ENCODE results near the gene PPP2R3C. TPM values are rescaled to one million over a fixed set of nuclear protein-coding genes. Genes with fewer than 3 reads are reported as not detected.

PPP2R3C gene
- total RNA-seq, 6 donors from 2014 or later, result 14.6 to 26.2 (median 21.1) TPM

DNA sequence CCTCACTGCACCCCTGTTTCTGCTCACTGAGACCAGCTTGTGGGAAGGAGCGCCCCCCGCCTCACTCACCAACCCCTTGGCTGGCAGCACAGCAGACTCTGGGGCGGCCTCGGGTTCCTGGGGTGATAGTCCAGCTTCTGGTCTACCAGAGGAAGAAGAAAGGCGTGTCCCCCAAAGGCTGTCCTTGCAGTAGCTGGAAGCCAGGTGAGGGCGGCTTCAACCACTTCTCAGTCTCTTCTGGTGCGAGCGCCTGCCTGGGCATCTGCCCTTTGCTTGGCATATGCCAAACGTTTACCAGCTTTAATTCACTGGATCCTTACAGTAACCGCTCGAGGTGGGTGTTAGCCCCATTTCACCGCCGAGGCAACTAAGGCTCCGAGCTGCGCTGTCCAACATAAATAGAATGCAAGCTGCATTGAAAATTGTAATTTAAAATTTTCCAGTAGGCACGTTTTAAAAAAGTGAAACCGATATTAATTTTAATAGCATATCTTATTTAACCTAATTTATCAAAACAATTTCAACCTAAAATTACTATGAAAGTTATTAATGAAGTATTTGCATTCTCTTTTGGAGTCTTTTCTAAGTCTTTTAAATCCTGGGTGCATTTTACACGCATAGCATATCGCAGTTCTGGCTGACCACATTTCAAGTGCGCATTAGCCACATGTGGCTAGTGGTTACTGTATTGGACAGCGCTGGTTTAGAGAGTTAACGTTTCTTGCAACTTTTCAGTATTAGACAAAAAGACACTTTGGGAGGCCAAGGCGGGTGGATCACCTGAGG, 74.8 kb downstream of the PPP2R3C start:
- peak; percentile 43 to 45 for ATAC-seq (ENCODE audit: low FRiP score in 2 of 2)
- Histone ChIP-seq H3K27ac (peak overlapping the region; percentile 95 to 99 (median 98)), H3K9me3 (no peaks in the 10 kb centered on the region), H3K36me3 (peaks cover 0 to 16% (median 7%) of the 10 kb centered on the region in 4 donors), H3K4me3 (peak overlapping the region; percentile 69 to 75 (median 72)), H3K27me3 (no peaks in the 10 kb centered on the region), H3K4me1 (peaks cover 28 to 52% (median 40%) of the 10 kb centered on the region in 4 donors)
- TF ChIP-seq, protein P1, sequence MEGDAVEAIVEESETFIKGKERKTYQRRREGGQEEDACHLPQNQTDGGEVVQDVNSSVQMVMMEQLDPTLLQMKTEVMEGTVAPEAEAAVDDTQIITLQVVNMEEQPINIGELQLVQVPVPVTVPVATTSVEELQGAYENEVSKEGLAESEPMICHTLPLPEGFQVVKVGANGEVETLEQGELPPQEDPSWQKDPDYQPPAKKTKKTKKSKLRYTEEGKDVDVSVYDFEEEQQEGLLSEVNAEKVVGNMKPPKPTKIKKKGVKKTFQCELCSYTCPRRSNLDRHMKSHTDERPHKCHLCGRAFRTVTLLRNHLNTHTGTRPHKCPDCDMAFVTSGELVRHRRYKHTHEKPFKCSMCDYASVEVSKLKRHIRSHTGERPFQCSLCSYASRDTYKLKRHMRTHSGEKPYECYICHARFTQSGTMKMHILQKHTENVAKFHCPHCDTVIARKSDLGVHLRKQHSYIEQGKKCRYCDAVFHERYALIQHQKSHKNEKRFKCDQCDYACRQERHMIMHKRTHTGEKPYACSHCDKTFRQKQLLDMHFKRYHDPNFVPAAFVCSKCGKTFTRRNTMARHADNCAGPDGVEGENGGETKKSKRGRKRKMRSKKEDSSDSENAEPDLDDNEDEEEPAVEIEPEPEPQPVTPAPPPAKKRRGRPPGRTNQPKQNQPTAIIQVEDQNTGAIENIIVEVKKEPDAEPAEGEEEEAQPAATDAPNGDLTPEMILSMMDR (IDR thresholded peaks at IDR 0.05), result peak in 1 of 6 experiments; percentile 4
- TF ChIP-seq POLR2A (IDR thresholded peaks at IDR 0.05), result no peak
- DNase-seq, result peak in 1 of 2 donors; percentile 69
- WGBS, 2 donors, result 22 to 33% methylated on average over 19 to 22 of the region's 23 CpGs

DNA sequence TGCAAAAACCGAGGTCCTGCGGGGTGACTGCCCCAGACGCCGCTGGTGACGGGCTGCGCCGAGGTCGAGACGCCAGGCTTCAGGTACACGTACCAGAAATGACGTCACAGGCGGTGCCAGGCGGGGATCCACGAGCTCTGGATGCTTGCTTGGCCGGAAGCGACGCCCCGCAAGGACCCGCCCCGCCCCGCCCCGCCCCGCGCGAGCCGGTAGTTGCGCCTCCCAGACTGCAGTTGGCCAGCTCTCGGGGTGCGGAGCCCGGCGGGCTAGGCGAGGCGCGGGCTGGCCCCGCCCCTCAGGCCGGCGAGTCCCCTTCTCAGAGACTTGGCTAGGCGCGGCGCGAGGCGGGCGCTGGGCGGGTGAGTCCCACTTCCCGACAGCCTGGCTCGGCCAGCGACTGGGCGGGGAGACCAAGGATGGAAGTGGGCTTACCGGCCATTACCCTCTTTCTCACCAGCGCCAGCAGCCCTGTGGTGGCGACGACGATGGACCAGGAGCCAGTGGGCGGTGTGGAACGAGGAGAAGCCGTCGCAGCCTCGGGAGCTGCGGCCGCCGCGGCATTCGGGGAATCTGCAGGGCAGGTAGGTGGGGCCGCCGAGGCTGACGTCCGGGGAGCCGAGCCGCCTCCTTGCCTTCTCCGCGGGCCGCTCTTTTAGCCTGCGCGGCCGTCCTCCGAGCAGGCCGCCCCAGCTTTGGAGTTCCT, 75.6 kb downstream of the PPP2R3C start, which contains the start of gene FAM177A1:
FAM177A1 (plus strand) TSS at position 225 of the 703 bp plus-strand sequence; CDS start at position 417, 192 bp downstream.
- 0% methylated on average over 38 of the region's 77 CpGs; no CpG with 5 or more reads in 1 of the 2 donors for WGBS, 2 donors

DNA sequence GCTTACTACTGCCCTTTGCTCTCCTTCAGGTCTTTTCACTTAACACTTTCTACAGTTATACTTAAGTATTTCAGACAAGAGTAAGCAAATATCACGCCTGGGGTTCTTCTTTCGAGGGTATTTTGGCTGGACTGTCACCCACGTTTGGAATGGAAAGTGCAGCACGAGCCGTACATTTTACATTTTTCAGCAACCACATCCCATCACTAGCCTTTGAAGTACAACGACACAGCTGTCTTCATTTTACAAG, 76.1 kb downstream of the PPP2R3C start:
- no peaks in the 10 kb centered on the region for H3K27me3 ChIP-seq
- peaks cover 0 to 14% (median 3%) of the 10 kb centered on the region in 4 donors for H3K36me3 ChIP-seq
- ATAC-seq (ENCODE audit: low FRiP score in 2 of 2), result no peak
- WGBS, 2 donors, result 0 to 1% methylated on average over 6 of the region's 6 CpGs
- H3K4me3 ChIP-seq, result peak overlapping the region; percentile 15 to 75 (median 70)
- H3K27ac ChIP-seq, result peak overlapping the region; percentile 95 to 99 (median 98)
- TF ChIP-seq POLR2A (IDR thresholded peaks at IDR 0.05) (no peak), EP300 (IDR thresholded peaks at IDR 0.05) (no peak), POLR2AphosphoS5 (IDR thresholded peaks at IDR 0.05) (no peak)
- TF ChIP-seq, protein P1 (IDR thresholded peaks at IDR 0.05), result no peak
- no peaks in the 10 kb centered on the region for H3K9me3 ChIP-seq
- no peak for DNase-seq
- peaks cover 19 to 40% (median 31%) of the 10 kb centered on the region in 4 donors for H3K4me1 ChIP-seq

More for the DNA sequence above, 75.6 kb downstream of the PPP2R3C start, which contains the start of gene FAM177A1:
- Histone ChIP-seq H3K4me3 (peak within 1 kb of the TSS; percentile 69 to 75 (median 72)), H3K9me3 (no peaks in the 10 kb centered on the region), H3K36me3 (peaks cover 0 to 14% (median 3%) of the 10 kb centered on the region in 4 donors), H3K27ac (peak within 1 kb of the TSS; percentile 95 to 99 (median 98)), H3K27me3 (no peaks in the 10 kb centered on the region), H3K4me1 (peaks cover 24 to 45% (median 35%) of the 10 kb centered on the region in 4 donors)
- peak; percentile 99 for ATAC-seq (ENCODE audit: low FRiP score in 2 of 2)
- TF ChIP-seq, protein P1 (IDR thresholded peaks at IDR 0.05), result peak in 4 of 6 experiments; percentile 17 to 57 (median 22)
- peak in 2 of 4 donors; percentile 26 to 88 for TF ChIP-seq EP300 (IDR thresholded peaks at IDR 0.05)
- peak in 3 of 4 donors; percentile 88 to 99 (median 96) for TF ChIP-seq POLR2A (IDR thresholded peaks at IDR 0.05)
- peak; percentile 87 to 98 for TF ChIP-seq POLR2AphosphoS5 (IDR thresholded peaks at IDR 0.05)
- DNase-seq, result peak; percentile 99 to 100

DNA sequence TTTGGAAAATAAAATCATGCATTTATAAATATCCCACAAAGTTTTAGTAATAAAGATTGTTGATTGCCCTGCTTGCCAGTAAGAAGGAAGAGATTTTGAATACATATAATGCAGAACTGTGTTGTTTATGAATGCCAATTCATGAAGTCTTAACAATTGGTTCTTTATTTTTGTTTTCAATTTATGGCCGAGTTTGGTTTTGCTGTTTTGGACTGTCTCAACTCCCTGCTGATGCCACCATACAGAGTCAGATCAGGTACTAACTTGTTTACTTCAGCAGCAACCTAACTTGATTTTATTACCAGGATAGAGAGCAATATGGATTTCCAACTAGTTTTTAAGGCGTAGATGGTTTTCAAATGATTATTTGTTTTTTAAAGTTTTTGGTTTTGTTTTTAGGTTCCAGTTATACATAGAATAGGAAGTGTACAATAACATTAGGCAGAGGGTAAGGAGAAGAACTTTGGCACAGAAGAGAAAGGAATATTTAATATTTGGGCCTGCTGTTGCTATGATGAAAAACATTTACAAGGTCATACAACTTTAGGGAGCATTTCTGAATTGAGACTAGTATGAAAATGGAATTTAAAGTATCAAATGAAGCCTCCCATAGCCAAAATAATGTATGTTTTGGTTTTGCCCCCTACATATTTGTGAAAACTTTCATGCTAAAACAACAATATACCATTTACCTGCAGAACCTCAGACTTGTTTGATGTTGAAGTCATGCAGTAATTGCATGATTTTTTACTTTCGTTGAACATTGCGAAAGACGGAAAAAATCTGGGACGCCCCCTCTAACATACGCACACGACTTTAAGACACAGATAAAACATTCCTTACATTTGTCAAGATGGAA, 76.6 kb downstream of the PPP2R3C start:
- TF ChIP-seq POLR2AphosphoS5 (IDR thresholded peaks at IDR 0.05), result no peak
- TF ChIP-seq EP300 (IDR thresholded peaks at IDR 0.05), result no peak
- TF ChIP-seq, protein P1 (IDR thresholded peaks at IDR 0.05), result no peak
- TF ChIP-seq POLR2A (IDR thresholded peaks at IDR 0.05), result no peak
- no peak for ATAC-seq (ENCODE audit: low FRiP score in 2 of 2)
- Histone ChIP-seq H3K27me3 (no peaks in the 10 kb centered on the region), H3K4me1 (peaks cover 15 to 34% (median 25%) of the 10 kb centered on the region in 4 donors), H3K27ac (peak overlapping the region; percentile 95 to 99 (median 98)), H3K9me3 (no peaks in the 10 kb centered on the region), H3K36me3 (peaks cover 0 to 11% (median 1%) of the 10 kb centered on the region in 4 donors), H3K4me3 (peak overlapping the region; percentile 15 to 75 (median 70))
- 22 to 29% methylated on average over 8 of the region's 8 CpGs for WGBS, 2 donors
- DNase-seq, result no peak

Measured in upper lobe of left lung (tissue), 6 donors.